ENCODE data around the gene MSH2.
"Not testable (repeated sequence)": the region's sequence is repeated elsewhere in the genome, so short reads cannot be mapped to it uniquely, and the experiment has no call there.

The MSH2 gene

GRCh38 chr2:47426786-47427185, 23.8 kb downstream of the MSH2 start:
- DNase-seq (ENCODE audit: low spot score): no peak
- in situ Hi-C loops (cut with MboI; ENCODE audit: low pct_unique_long_range_greater_than_20kb, low sequenced_read_pairs, unreplicated experiment): no loop called here
- no peak for TF ChIP-seq CTCF (IDR thresholded peaks at IDR 0.05; ENCODE audit: extremely low read depth, insufficient read depth, missing control alignments)

GRCh38 chr2:47429795-47430194, 26.8 kb downstream of the MSH2 start:
- in situ Hi-C loops (cut with MboI; ENCODE audit: low pct_unique_long_range_greater_than_20kb, low sequenced_read_pairs, unreplicated experiment): no loop called here
- TF ChIP-seq CTCF (IDR thresholded peaks at IDR 0.05; ENCODE audit: extremely low read depth, insufficient read depth, missing control alignments): no peak
- no peak for DNase-seq (ENCODE audit: low spot score)

- DNase-seq (ENCODE audit: low spot score); in situ Hi-C loops (cut with MboI; ENCODE audit: low pct_unique_long_range_greater_than_20kb, low sequenced_read_pairs, unreplicated experiment): not testable (repeated sequence)
These were observed 30.1 kb downstream of the MSH2 start for GRCh38 chr2:47433006-47433405.

GRCh38 chr2:47433445-47433844, 30.5 kb downstream of the MSH2 start:
- in situ Hi-C loops (cut with MboI; ENCODE audit: low pct_unique_long_range_greater_than_20kb, low sequenced_read_pairs, unreplicated experiment); DNase-seq (ENCODE audit: low spot score): not testable (repeated sequence)

- DNase-seq (ENCODE audit: low spot score): no peak
- TF ChIP-seq CTCF (IDR thresholded peaks at IDR 0.05; ENCODE audit: extremely low read depth, insufficient read depth, missing control alignments): no peak
- in situ Hi-C loops (cut with MboI; ENCODE audit: low pct_unique_long_range_greater_than_20kb, low sequenced_read_pairs, unreplicated experiment): no loop called here
These were observed 34.3 kb downstream of the MSH2 start for GRCh38 chr2:47437287-47437686.

GRCh38 chr2:47438106-47438505, 35.1 kb downstream of the MSH2 start:
- TF ChIP-seq CTCF (IDR thresholded peaks at IDR 0.05; ENCODE audit: extremely low read depth, insufficient read depth, missing control alignments): no peak
- no peak for DNase-seq (ENCODE audit: low spot score)
- in situ Hi-C loops (cut with MboI; ENCODE audit: low pct_unique_long_range_greater_than_20kb, low sequenced_read_pairs, unreplicated experiment): no loop called here

- in situ Hi-C loops (cut with MboI; ENCODE audit: low pct_unique_long_range_greater_than_20kb, low sequenced_read_pairs, unreplicated experiment): no loop called here
- no peak for DNase-seq (ENCODE audit: low spot score)
- no peak for TF ChIP-seq CTCF (IDR thresholded peaks at IDR 0.05; ENCODE audit: extremely low read depth, insufficient read depth, missing control alignments)
These were observed 35.8 kb downstream of the MSH2 start for GRCh38 chr2:47438783-47439182.

- TF ChIP-seq CTCF (IDR thresholded peaks at IDR 0.05; ENCODE audit: extremely low read depth, insufficient read depth, missing control alignments): no peak
- DNase-seq (ENCODE audit: low spot score): no peak
- in situ Hi-C loops (cut with MboI; ENCODE audit: low pct_unique_long_range_greater_than_20kb, low sequenced_read_pairs, unreplicated experiment): no loop called here
These were observed 48.8 kb downstream of the MSH2 start for GRCh38 chr2:47451790-47452189.
